A673 (cell line): Measurements from ENCODE around the gene DAD1. TPM values are rescaled to one million over a fixed set of nuclear protein-coding genes. Genes with fewer than 3 reads are reported as not detected.

Experiments used
- BruUV-seq: library from RNA; stranded (reverse); fragments of 400-500 nt; replicated peaks from 2 replicates; lab custom pipeline; 2021; lab: Mats Ljungman, UMichigan
- CTCF ChIA-PET: fragments of 300-600 bp; sonication (Branson Sonifier 250); formaldehyde crosslinking; loops from one replicate; lab custom pipeline; 2022; ENCODE audit warnings: antibody characterized with exemption; lab: Charles Lee
- POLR2A ChIA-PET: fragments of 300-600 bp; sonication (Branson Sonifier 250); formaldehyde crosslinking; loops from one replicate; lab custom pipeline; 2022; ENCODE audit warnings: antibody characterized with exemption; ENCODE audit not compliant: low non-redundant PET; lab: Charles Lee
- DNase-seq: peaks from one replicate; pipeline ENCODE4 v3.0.0-alpha.2; 2015; ENCODE audit warnings: low spot score
- H3K27ac ChIP-seq: fragments of 200-600 bp; sonication (generic); 2 replicates; pipeline ENCODE4 v1.5.1; 2016; ENCODE audit warnings: mixed run types, low read depth, mild to moderate bottlenecking, mixed read lengths, antibody characterized with exemption, low read length; ENCODE audit not compliant: poor library complexity, severe bottlenecking
- H3K27me3 ChIP-seq: fragments of 200-600 bp; sonication (generic); replicated peaks from 2 replicates; pipeline ENCODE4 v1.6.1; 2017; ENCODE audit warnings: mixed run types, low read depth, mild to moderate bottlenecking, mixed read lengths, antibody characterized with exemption, low read length; ENCODE audit not compliant: insufficient read depth, poor library complexity
- H3K36me3 ChIP-seq: fragments of 200-600 bp; sonication (generic); 2 replicates; pipeline ENCODE4 v1.6.1; 2016; ENCODE audit warnings: mixed run types, mild to moderate bottlenecking, mixed read lengths, antibody characterized with exemption, low read length; ENCODE audit not compliant: insufficient read depth, poor library complexity, severe bottlenecking
- H3K4me1 ChIP-seq: fragments of 200-600 bp; sonication (generic); 2 replicates; pipeline ENCODE4 v1.6.1; 2017; ENCODE audit warnings: mixed run types, mild to moderate bottlenecking, mixed read lengths, antibody characterized with exemption, low read length; ENCODE audit not compliant: insufficient read depth, poor library complexity, severe bottlenecking
- H3K4me3 ChIP-seq: fragments of 200-600 bp; sonication (generic); 2 replicates; pipeline ENCODE4 v1.5.1; 2016; ENCODE audit warnings: low read depth, mixed run types, mild to moderate bottlenecking, mixed read lengths, low read length; ENCODE audit not compliant: poor library complexity, severe bottlenecking
- H3K9me3 ChIP-seq: fragments of 200-600 bp; sonication (generic); 2 replicates; pipeline ENCODE4 v1.6.1; 2016; ENCODE audit warnings: mixed run types, low read depth, mild to moderate bottlenecking, mixed read lengths, antibody characterized with exemption, low read length; ENCODE audit not compliant: poor library complexity, severe bottlenecking
- CTCF ChIP-seq: fragments of 300-800, 200-600 bp; sonication (generic); conservative IDR thresholded peaks from 2 replicates; pipeline ENCODE4 v1.5.1; 2017; ENCODE audit warnings: low read depth, mild to moderate bottlenecking, antibody characterized with exemption, low read length, moderate library complexity, mixed read lengths
- EZH2 ChIP-seq: fragments of 200-600 bp; sonication (generic); IDR thresholded peaks from 2 replicates; pipeline ENCODE4 v1.6.1; 2017; ENCODE audit warnings: borderline replicate concordance, low read depth, mild to moderate bottlenecking, mixed read lengths, antibody characterized with exemption, low read length; ENCODE audit not compliant: poor library complexity, severe bottlenecking
- intact Hi-C: fragments of 100-400 bp; cut with micrococcal nuclease; formaldehyde crosslinking; loops from one replicate; pipeline ENCODE4 v1.10.0; 2022; ENCODE audit not compliant: unreplicated experiment
- total RNA-seq: library from RNA; stranded (reverse); gene quantifications from 2 replicates; pipeline ENCODE4 v1.2.3, GENCODE V29; 2021

The DAD1 gene
- total RNA-seq, 1 experiment from 2014 or later: 261 TPM

- CTCF ChIA-PET: no interaction called here
- TF ChIP-seq EZH2 (no peak), CTCF (no peak)
- Histone ChIP-seq H3K27me3 (no peaks in the 10 kb centered on the region), H3K4me3 (no peak overlapping the region), H3K4me1 (peaks cover 94% of the 10 kb centered on the region), H3K36me3 (no peaks in the 10 kb centered on the region), H3K27ac (peak overlapping the region; percentile 53), H3K9me3 (no peaks in the 10 kb centered on the region)
- POLR2A ChIA-PET: no interaction called here
- no peak for DNase-seq
- no TSS peak for BruUV-seq
- intact Hi-C loops: loop anchor here (5.0 kb wide), 1 partner anchor 34 kb away; no protein-coding TSS in a partner anchor
These were observed 73.1 kb downstream of the DAD1 start for GRCh38 chr14:22515929-22516328.

Other genes starting within 250 kb of the DAD1 start
- 36.6 and 40.7 TPM in 2 replicates for gene ABHD4, start 9.1 kb upstream of the DAD1 start, total RNA-seq
- not detected in 2 replicates for gene OR6J1, start 55.1 kb upstream of the DAD1 start, total RNA-seq
- gene OXA1L, start 177.5 kb upstream of the DAD1 start, total RNA-seq: 103 and 107 TPM in 2 replicates
- gene SLC7A7, start 226.2 kb upstream of the DAD1 start, total RNA-seq: 1.9 and 2.3 TPM in 2 replicates
- 169 and 187 TPM in 2 replicates for gene MRPL52, start 240.7 kb upstream of the DAD1 start, total RNA-seq
- gene MMP14, start 247.4 kb upstream of the DAD1 start, total RNA-seq: 91.3 and 110 TPM in 2 replicates